Transverse colon (tissue), 4 donors: ENCODE measurements around the gene IMMP2L. TPM values are rescaled to one million over a fixed set of nuclear protein-coding genes. Genes with fewer than 3 reads are reported as not detected.

Experiments used
- DNase-seq: peaks from one replicate; pipeline ENCODE4 v3.0.0-alpha.2; 2019
- H3K27ac ChIP-seq, 4 donors: fragments of 200-600 bp; sonication (generic); 2 replicates each; pipeline ENCODE4 v1.5.1; 2016 to 2018; ENCODE audit warnings: inconsistent platforms in 4 of 4
- H3K27me3 ChIP-seq: fragments of 200-600 bp; sonication (generic); 2 replicates; pipeline ENCODE4 v1.5.1; 2017; ENCODE audit warnings: inconsistent platforms
- H3K36me3 ChIP-seq, 4 donors: fragments of 200-600 bp; sonication (generic); 2 replicates each; pipeline ENCODE4 v1.5.1; 2017 to 2019; ENCODE audit warnings: inconsistent platforms in 4 of 4
- H3K4me1 ChIP-seq, 4 donors: fragments of 200-600 bp; sonication (generic); 2 replicates each; pipeline ENCODE4 v1.5.1; 2017 to 2020; ENCODE audit warnings: inconsistent platforms in 4 of 4
- H3K4me3 ChIP-seq, 4 donors: fragments of 200-600 bp; sonication (generic); 1 replicate in 1 of 4; 2 replicates in 3 of 4; pipeline versions ENCODE4 v1.5.1 to v1.6.1; 2017 to 2019; ENCODE audit warnings: inconsistent platforms in 4 of 4
- H3K9me3 ChIP-seq, 2 donors: fragments of 200-600 bp; sonication (generic); 2 replicates each; pipeline ENCODE4 v1.5.1; 2017 to 2019; ENCODE audit warnings: inconsistent platforms in 2 of 2
- CTCF ChIP-seq, 5 experiments: fragments of 200-600 bp in 3 of 5; fragments of 450-650 bp in 2 of 5; sonication (generic) in 3 of 5; IDR thresholded peaks; 1 replicate in 2 of 5; 2 replicates in 3 of 5; pipeline ENCODE4 v1.5.1; 2016 to 2017; ENCODE audit warnings: antibody characterized with exemption in 5 of 5, inconsistent platforms in 3 of 5, mild to moderate bottlenecking in 2 of 5, moderate library complexity in 1 of 5
- EP300 ChIP-seq: sonication (generic); formaldehyde crosslinking; IDR thresholded peaks from one replicate; pipeline ENCODE4 v1.6.1; 2017; ENCODE audit warnings: antibody characterized with exemption, low read depth
- POLR2A ChIP-seq: fragments of 450-650 bp; IDR thresholded peaks from one replicate; pipeline ENCODE4 v1.6.1; 2016; ENCODE audit warnings: antibody characterized with exemption, mild to moderate bottlenecking, moderate library complexity
- POLR2AphosphoS5 ChIP-seq, 3 donors: sonication (generic); formaldehyde crosslinking; IDR thresholded peaks; one replicate each; pipeline ENCODE4 v1.6.1; 2016; ENCODE audit warnings: antibody characterized with exemption in 3 of 3
- WGBS, 2 donors: methylation state at CpG; one replicate each; pipeline ENCODE4 v1.1.5; 2018; ENCODE audit warnings: low coverage in 1 of 2; 5-methylcytosine and 5-hydroxymethylcytosine counted together
- in situ Hi-C, 4 donors: fragments of 200-750 bp; cut with MboI; loops; one replicate each; pipeline versions ENCODE4 v1.15.0 to v1.15.1; 2017; ENCODE audit warnings: low sequenced_read_pairs in 3 of 4, low pct_ligation_motif_present in 1 of 4, low pct_unique_long_range_greater_than_20kb in 1 of 4
- intact Hi-C: fragments of 100-400 bp; cut with DNase I; formaldehyde crosslinking; loops from one replicate; pipeline ENCODE4 v1.15.1; 2023; ENCODE audit warnings: low total_unique reads
- total RNA-seq, 4 donors: library from RNA; depleted of rRNA; stranded (reverse); fragments of >200 nt; gene quantifications; one replicate each; pipeline ENCODE4 v1.1.0, GENCODE V29; 2016

The IMMP2L gene
- total RNA-seq, 4 donors from 2014 or later: 8.6 to 69.6 (median 10.9) TPM

GRCh38 chr7:111212857-111213523 is 349.3 kb downstream of the IMMP2L start:
- no peak for DNase-seq
- Histone ChIP-seq H3K4me3 (no peak overlapping the region), H3K27ac (no peak overlapping the region), H3K4me1 (no peaks in the 10 kb centered on the region), H3K27me3 (no peaks in the 10 kb centered on the region), H3K36me3 (no peaks in the 10 kb centered on the region), H3K9me3 (no peaks in the 10 kb centered on the region)
- TF ChIP-seq POLR2AphosphoS5 (IDR thresholded peaks at IDR 0.05) (no peak), EP300 (no peak), CTCF (IDR thresholded peaks at IDR 0.05) (no peak), POLR2A (no peak)
- in situ Hi-C loops: no loop called here
- intact Hi-C loops: no loop called here
- 94 to 97% methylated on average over 3 to 8 of the region's 11 CpGs for WGBS, 2 donors

DNA sequence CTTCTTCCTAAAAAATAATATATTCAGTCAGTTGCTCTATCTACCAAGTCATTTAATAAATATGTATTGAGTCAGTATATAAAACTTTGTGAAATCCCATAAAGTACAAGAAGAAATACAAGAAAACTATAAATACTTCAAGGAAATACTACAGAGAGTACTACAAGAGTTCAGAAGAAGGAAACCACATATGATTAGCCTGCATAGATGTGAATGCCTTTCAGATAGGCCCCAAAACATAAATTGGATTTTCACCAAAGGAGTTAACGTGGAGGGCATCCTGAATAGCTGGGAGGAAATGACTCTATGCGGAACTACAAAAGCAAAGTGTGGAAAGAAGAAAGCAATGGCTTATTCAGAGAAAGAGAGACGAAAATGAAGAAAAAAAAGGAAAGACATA is 351.3 kb downstream of the IMMP2L start:
- H3K9me3 ChIP-seq: no peaks in the 10 kb centered on the region
- H3K27me3 ChIP-seq: no peaks in the 10 kb centered on the region
- in situ Hi-C loops (no loop called here), intact Hi-C loops (no loop called here)
- no peak overlapping the region for H3K27ac ChIP-seq
- H3K4me3 ChIP-seq: no peak overlapping the region
- no peaks in the 10 kb centered on the region for H3K4me1 ChIP-seq
- 73 to 93% methylated on average over 3 of the region's 3 CpGs for WGBS, 2 donors
- no peak for DNase-seq
- no peaks in the 10 kb centered on the region for H3K36me3 ChIP-seq
- TF ChIP-seq POLR2AphosphoS5 (IDR thresholded peaks at IDR 0.05) (no peak), CTCF (IDR thresholded peaks at IDR 0.05) (no peak), POLR2A (no peak), EP300 (no peak)

GRCh38 chr7:111210043-111210442 is 352.2 kb downstream of the IMMP2L start:
- Histone ChIP-seq H3K36me3 (no peaks in the 10 kb centered on the region), H3K27ac (no peak overlapping the region), H3K27me3 (no peaks in the 10 kb centered on the region), H3K4me3 (no peak overlapping the region), H3K4me1 (no peaks in the 10 kb centered on the region), H3K9me3 (no peaks in the 10 kb centered on the region)
- WGBS, 2 donors: 96 to 100% methylated on average over 1 of the region's 1 CpG
- in situ Hi-C loops: no loop called here
- TF ChIP-seq CTCF (IDR thresholded peaks at IDR 0.05) (no peak), POLR2AphosphoS5 (IDR thresholded peaks at IDR 0.05) (no peak), POLR2A (no peak), EP300 (no peak)
- no peak for DNase-seq
- intact Hi-C loops: no loop called here

GRCh38 chr7:111205251-111205650 is 357.0 kb downstream of the IMMP2L start:
- intact Hi-C loops (no loop called here), in situ Hi-C loops (no loop called here)
- 78 to 93% methylated on average over 1 of the region's 1 CpG for WGBS, 2 donors

More at GRCh38 chr7:111205251-111205650, 357.0 kb downstream of the IMMP2L start:
- Histone ChIP-seq H3K36me3 (no peaks in the 10 kb centered on the region), H3K27me3 (no peaks in the 10 kb centered on the region), H3K4me3 (no peak overlapping the region), H3K9me3 (peaks cover 0 to 5% of the 10 kb centered on the region in 2 donors), H3K27ac (no peak overlapping the region), H3K4me1 (no peaks in the 10 kb centered on the region)
- DNase-seq: no peak
- TF ChIP-seq POLR2A (no peak), CTCF (IDR thresholded peaks at IDR 0.05) (no peak), POLR2AphosphoS5 (IDR thresholded peaks at IDR 0.05) (no peak), EP300 (no peak)
